NK-92 (cell line): ENCODE measurements around the gene MAST4.

Experiments
- DNase-seq: peaks from one replicate; lab custom pipeline; 2025; ENCODE audit not compliant: unreplicated experiment; lab: John Stamatoyannopoulos, UW

The MAST4 gene

GRCh38 chr5:66830636-66831035, 234.4 kb downstream of the MAST4 start:
- DNase-seq, result no peak

DNA sequence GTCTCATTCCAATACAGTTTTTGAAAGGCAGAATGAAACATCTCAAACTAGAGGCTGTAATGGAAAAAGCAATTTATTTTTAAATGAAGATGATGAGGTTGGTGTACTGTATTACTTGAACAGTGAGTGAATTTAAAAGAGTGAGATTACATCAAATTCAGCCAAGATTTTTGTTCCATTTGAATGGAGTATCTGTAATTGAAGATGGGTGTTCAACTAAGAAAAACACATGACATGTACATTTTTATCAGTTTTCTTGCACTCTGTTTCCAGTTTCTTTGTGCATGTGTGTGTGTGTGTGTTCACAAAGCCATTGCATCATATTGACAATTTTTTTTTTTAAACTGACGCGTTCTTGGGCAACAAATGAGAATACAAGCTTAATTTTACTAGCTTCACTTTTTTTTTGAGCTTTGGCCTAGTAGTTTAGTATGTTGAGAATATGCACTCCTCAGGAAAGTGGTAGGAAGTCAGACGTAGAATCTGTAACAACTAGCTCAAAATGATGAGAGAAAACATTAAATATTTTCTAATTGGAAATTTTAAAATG, 243.5 kb downstream of the MAST4 start:
- DNase-seq, result no peak

DNA sequence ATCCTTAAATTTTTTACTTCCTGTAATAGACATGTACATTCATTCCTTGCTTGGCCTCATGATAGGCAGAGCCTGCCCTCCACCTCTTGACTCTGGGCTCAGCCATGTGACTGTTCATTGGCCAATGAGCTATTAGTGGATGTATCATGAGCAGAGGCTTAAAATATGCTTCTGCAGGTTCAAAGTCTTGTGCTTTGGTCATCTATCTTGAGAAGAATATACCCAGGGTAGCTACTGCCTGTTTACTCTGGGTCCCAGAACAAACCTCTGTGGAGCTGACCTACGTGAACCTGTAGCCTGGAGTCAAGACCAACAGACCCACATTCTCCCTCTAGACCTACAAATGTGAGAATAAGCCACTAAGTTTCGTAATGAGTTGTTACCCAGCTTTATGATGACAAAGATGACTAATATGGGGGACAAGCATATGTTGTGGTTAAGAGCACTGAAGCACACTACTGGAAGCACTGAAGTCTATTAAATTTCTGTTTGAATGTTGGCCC, 244.4 kb downstream of the MAST4 start:
- no peak for DNase-seq

DNA sequence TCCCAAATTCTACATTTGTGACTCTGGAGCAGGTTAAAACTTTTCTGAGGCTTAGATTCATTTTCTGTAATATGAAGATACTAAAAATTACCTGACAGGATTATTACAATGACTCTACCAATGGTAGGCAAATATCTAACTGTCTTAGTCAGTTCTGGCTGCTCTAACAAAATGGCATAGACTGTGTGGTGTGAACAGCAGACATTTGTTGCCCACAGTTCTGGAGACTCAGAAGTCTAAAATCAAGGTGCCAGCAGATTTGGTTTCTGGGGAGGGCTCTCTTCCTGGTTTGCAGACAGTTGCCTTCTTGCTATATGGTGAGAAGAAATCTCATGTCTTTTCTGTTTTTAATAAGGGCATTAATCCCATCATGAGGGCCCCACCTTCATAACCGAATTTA, 245.1 kb downstream of the MAST4 start:
- no peak for DNase-seq

DNA sequence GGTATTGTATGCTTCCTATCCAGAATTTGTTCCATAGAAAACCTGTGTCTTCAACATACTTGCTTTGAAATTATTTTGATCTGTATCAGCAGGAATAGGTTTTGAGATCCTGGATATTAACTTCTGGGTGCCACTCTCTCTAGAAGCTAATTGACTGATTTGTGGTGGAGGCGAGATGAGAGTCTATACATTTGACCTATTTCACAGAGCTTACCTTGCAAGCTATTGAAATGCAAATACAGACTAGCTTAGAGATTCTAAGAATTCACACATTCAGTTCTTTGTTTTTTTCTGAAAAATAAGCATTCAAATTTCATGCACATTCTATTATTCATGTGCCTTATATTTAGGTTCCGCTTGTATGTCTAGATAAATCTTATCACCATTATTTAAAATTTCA, 246.3 kb downstream of the MAST4 start:
- DNase-seq, result no peak

- no peak for DNase-seq
Observed at GRCh38 chr5:66843065-66843464, 246.9 kb downstream of the MAST4 start.

DNA sequence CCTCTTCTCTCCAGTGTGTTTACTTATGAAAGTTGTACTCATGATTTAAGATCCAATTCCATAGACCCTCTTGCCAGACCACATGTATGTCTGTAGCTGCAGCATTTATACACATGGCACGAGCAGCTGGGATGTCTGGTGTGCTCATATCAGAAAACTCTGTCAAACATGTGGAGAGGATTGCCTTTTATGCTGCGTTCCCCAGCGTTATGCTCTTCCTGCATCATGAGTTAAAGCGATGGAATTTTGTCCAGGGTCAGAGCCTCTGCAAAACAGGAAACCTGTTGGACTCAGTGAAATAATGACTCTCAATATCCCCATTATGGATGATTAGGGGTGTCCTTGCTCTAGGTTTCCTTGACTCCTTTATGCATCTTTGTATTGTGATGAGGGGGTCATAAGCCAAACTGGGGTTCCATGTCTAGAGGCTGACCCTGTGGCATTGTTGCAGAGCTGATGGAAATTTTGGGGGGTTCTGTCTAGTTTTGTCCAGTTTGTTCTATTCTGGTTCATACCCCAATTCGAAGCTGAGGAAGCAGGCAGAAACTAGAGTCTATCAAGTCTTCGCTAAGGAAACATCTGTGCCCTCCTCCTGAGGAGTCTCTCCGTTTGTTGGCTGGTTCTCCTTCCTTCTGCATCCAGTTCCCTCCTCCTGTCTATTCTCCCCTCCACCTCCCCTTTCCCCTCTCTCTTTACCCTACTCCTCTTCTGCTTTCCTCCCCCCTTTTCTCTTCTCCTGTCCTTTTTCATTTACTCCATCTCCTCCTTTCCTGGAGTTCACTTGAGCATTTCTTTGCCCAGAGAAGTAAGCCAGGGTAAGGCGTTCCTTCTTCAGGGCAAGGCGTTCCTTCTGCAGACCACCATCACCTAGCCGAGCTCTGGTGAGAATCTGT, 252.8 kb downstream of the MAST4 start:
- DNase-seq, result no peak

DNA sequence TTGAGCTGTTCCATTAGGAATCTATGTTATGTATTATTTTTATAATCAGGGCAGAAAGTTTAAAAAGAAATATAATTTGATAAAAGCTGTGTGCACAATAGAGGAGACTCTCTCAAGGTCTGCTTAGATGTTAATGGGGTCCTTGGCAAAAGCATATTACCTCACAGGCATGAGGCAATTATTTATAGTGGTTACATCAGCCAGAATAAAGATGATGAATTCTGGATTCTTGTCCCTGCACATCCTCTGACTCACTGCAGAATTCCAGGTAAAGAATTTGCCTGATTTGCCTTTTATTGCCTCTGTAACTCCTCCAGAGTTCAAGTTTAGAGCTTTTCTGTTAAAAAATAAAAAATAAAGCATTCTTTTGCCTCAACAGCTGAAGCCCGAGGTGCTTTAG, 253.6 kb downstream of the MAST4 start:
- no peak for DNase-seq

DNA sequence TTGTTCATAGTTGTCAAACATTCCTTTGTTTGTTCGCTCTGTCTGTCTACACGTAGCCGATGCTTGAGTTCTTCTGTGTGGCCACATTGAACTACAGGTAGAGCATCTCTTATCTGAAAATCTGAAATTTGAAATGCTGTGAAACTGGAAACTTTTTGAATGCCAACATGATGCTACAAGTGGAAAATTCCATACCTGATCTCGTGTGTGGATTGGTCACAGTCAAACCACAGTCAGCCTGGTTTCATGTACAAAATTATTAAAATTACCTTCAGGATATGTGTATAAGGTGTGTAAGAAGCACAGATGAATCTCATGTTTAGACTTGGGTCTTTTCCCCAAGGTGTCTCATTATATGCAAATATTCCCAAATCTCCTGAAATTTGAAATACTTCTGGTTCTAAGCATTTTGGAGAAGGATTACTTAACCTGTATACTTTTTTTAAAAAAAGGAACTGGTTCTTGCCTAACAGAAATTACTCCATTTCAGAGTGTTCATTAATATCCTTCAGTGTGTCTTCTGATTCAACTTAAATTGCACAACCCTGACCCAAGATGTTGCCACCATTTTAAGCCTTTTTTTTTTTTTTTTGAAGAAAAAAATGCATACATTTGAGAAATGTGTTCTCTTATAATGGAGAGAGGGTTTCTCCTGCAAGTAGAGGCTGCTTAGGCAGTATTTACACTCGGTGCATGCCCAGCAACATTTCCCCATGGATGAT, 254.3 kb downstream of the MAST4 start:
- no peak for DNase-seq

- no peak for DNase-seq
Observed at GRCh38 chr5:66851306-66851705, 255.1 kb downstream of the MAST4 start.

DNA sequence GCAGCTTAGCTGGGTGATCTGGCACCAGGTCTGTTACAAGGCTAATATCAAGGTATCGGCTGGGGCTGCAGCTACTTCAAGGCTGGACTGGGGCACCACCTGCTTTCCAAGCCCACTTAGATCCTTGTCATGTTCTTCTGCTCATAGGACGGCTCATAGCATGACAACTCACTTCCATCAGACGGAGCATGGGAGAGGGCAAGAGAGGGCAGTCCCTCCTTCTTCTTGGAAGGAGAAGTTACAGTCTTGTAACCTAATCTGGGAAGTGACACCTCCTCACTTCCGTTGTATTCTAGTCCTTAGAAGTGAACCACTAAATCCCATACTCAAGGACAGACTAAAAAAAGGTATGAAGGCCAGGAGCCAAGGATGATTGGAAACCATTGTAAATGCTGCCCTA, 258.2 kb downstream of the MAST4 start:
- no peak for DNase-seq

- no peak for DNase-seq
Observed at GRCh38 chr5:66856041-66856805, 260.0 kb downstream of the MAST4 start.

- no peak for DNase-seq
Observed at GRCh38 chr5:66859526-66859925, 263.3 kb downstream of the MAST4 start.

- no peak for DNase-seq
Observed at GRCh38 chr5:66860199-66860975, 264.2 kb downstream of the MAST4 start.

DNA sequence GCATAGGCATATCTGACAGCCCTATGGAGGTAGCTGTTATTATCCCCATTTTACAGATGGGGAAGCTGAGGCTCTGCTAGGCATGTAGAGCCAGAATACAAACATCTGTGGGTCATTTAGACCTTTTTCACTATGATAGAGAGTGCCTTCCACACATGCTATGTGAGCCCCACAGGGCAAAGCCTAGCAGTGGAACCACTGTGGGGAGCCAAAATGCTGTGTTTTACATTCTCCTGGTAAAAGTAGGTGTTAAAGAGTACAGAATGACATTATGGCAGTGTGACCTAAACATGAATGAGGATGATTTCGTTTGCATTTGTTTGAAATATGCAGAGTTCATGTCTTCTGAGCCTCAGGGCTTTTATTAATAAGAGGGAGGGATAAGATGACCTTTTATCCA, 265.2 kb downstream of the MAST4 start:
- DNase-seq, result no peak

- no peak for DNase-seq
Observed at GRCh38 chr5:66862020-66862419, 265.8 kb downstream of the MAST4 start.

DNA sequence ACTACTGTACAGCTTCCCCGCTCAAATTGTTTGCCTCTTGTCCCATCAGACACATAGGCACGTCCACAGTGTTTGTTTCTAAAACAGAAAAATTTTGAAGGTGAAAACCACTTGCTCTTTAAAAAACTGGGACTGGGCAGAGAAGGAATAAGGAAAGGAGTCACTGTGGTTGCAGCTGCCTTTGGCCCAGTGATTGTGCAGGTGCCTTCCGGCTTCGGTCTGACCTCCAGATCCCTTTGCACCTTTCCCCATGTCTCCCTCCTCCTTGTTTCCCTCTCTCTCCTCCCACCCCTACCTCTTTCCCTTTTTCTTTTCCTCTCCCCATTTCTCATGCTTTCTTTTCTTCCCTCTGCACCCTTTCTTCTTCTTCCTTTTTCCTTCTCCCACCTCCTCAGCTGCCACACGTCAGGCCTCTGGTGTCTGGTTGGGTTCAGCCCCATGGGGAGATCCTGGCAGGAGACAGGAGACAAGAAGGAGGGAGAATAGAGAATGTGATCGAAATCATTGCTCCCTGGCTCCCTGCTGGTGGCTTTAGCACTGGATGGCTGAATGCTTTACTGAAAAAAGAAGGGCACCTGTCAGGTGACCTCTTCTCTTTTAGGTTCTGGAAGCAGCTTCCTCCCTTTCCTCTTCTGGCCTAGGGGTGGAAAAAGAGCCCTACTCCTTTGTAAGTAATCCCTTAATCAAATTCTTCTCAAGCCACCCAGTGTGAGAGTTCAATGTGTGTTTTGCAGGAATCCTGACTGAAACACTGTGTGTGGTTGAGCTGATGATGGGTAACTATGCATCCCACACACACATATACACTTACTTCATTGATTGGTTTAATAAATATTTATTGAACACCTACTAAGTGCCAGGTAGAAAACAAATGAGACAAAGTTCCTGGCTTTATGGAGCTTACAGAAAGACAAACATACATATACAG, 267.3 kb downstream of the MAST4 start:
- no peak for DNase-seq

GRCh38 chr5:66864240-66864884, 268.2 kb downstream of the MAST4 start:
- no peak for DNase-seq
